Neural progenitor cell (in vitro differentiated cells): ENCODE measurements around the gene ABHD3. TPM values are rescaled to one million over a fixed set of nuclear protein-coding genes. Genes with fewer than 3 reads are reported as not detected.
"Not testable (repeated sequence)": the region's sequence is repeated elsewhere in the genome, so short reads cannot be mapped to it uniquely, and the experiment has no call there.

Source experiments
- DNase-seq: peaks from one replicate; pipeline ENCODE4 v3.0.0-alpha.2; 2016; ENCODE audit warnings: low spot score
- H2AFZ ChIP-seq: fragments of 200-600 bp; sonication (generic); replicated peaks from 2 replicates; pipeline ENCODE4 v1.6.1; 2016; ENCODE audit warnings: antibody characterized with exemption
- H3F3A ChIP-seq: fragments of 200-600 bp; sonication (generic); 2 replicates; pipeline ENCODE4 v1.6.1; 2016; ENCODE audit warnings: antibody characterized with exemption, low read depth
- H3K27ac ChIP-seq: fragments of 200-600 bp; sonication (generic); 2 replicates; pipeline ENCODE4 v1.5.1; 2016; ENCODE audit warnings: mild to moderate bottlenecking
- H3K27me3 ChIP-seq: fragments of 200-600 bp; sonication (generic); 2 replicates; pipeline ENCODE4 v1.6.1; 2016; ENCODE audit warnings: mild to moderate bottlenecking, moderate library complexity
- H3K36me3 ChIP-seq: fragments of 200-600 bp; sonication (generic); 2 replicates; pipeline ENCODE4 v1.5.1; 2016
- H3K4me1 ChIP-seq: fragments of 200-600 bp; sonication (generic); 2 replicates; pipeline ENCODE4 v1.6.1; 2016; ENCODE audit warnings: mixed run types
- H3K4me2 ChIP-seq: fragments of 200-600 bp; sonication (generic); 2 replicates; pipeline ENCODE4 v1.6.1; 2016
- H3K4me3 ChIP-seq: fragments of 200-600 bp; sonication (generic); 2 replicates; pipeline ENCODE4 v1.5.1; 2016
- H3K79me2 ChIP-seq: fragments of 200-600 bp; sonication (generic); 2 replicates; pipeline ENCODE4 v1.6.1; 2016; ENCODE audit warnings: low read depth
- H3K9ac ChIP-seq: fragments of 200-600 bp; sonication (generic); 2 replicates; pipeline ENCODE4 v1.6.1; 2016
- H3K9me3 ChIP-seq: fragments of 200-600 bp; sonication (generic); 2 replicates; pipeline ENCODE4 v1.5.1; 2016; ENCODE audit warnings: low read depth
- H4K20me1 ChIP-seq: fragments of 200-600 bp; sonication (generic); 2 replicates; pipeline ENCODE4 v1.6.1; 2016; ENCODE audit warnings: low read depth
- H3K27ac Mint-ChIP-seq: 3 replicates; pipeline ENCODE4 v1.8.0; 2021; ENCODE audit warnings: mixed read lengths
- H3K27me3 Mint-ChIP-seq: 2 replicates; pipeline ENCODE4 v1.8.0; 2022; ENCODE audit warnings: low read depth, mild to moderate bottlenecking, inconsistent platforms, moderate library complexity, mixed read lengths; ENCODE audit not compliant: insufficient read depth
- H3K36me3 Mint-ChIP-seq: 3 replicates; pipeline ENCODE4 v1.8.0; 2021; ENCODE audit warnings: mixed read lengths
- H3K4me1 Mint-ChIP-seq: 3 replicates; pipeline ENCODE4 v1.8.0; 2021; ENCODE audit warnings: mixed read lengths
- H3K4me3 Mint-ChIP-seq: 3 replicates; pipeline ENCODE4 v1.8.0; 2021; ENCODE audit warnings: mild to moderate bottlenecking, moderate library complexity, mixed read lengths
- H3K9me3 Mint-ChIP-seq: 3 replicates; pipeline ENCODE4 v1.8.0; 2020; ENCODE audit warnings: mixed read lengths
- EZH2 ChIP-seq: fragments of 200-600 bp; sonication (generic); IDR thresholded peaks from 2 replicates; pipeline ENCODE4 v1.6.1; 2017; ENCODE audit warnings: antibody characterized with exemption, mild to moderate bottlenecking, moderate library complexity
- EZH2phosphoT487 ChIP-seq: fragments of 200-600 bp; sonication (generic); IDR thresholded peaks from 2 replicates; pipeline ENCODE4 v1.6.1; 2017; ENCODE audit warnings: antibody characterized with exemption
- total RNA-seq: library from RNA; depleted of rRNA; stranded (reverse); fragments of >200 nt; gene quantifications from 2 replicates; pipeline ENCODE4 v1.2.3, GENCODE V29; 2015; ENCODE audit warnings: low replicate concordance
- TF ChIP-seq, protein P1 (sequence below): fragments of 200-600 bp; sonication (generic); IDR thresholded peaks from 2 replicates; pipeline ENCODE4 v1.5.1; 2017; ENCODE audit warnings: antibody characterized with exemption, mild to moderate bottlenecking

The ABHD3 gene
- total RNA-seq, 1 donor from 2014 or later: 21.0 TPM

GRCh38 chr18:21739604-21740537, 35.3 kb upstream of the ABHD3 start:
- H3K4me1 Mint-ChIP-seq: peaks cover 41% of the 10 kb centered on the region
- H3K9ac ChIP-seq: no peak overlapping the region

DNA sequence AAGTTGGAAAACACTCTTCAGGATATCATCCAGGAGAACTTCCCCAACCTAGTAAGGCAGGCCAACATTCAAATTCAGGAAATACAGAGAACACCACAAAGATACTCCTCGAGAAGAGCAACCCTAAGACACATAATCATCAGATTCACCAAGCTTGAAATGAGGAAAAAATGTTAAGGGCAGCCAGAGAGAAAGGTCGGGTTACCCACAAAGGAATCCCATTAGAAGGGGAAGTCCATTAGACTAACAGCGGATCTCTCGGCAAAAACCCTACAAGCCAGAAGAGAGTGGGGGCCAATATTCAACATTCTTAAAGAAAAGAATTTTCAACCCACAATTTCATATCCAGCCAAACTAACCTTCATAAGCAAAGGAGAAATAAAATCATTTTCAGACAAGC, 32.4 kb upstream of the ABHD3 start:
- not testable (repeated sequence) for H3K79me2 ChIP-seq, H4K20me1 ChIP-seq, H3K4me1 ChIP-seq, H3K9me3 ChIP-seq, H3K27ac Mint-ChIP-seq, H3K4me3 ChIP-seq, DNase-seq, H3K36me3 Mint-ChIP-seq, H3K4me2 ChIP-seq, H3K27ac ChIP-seq, H3K27me3 ChIP-seq, H3K36me3 ChIP-seq, H3K27me3 Mint-ChIP-seq, H2AFZ ChIP-seq, H3K4me3 Mint-ChIP-seq, H3K9ac ChIP-seq
- Mint-ChIP-seq H3K9me3 (peaks cover 30% of the 10 kb centered on the region), H3K4me1 (peaks cover 22% of the 10 kb centered on the region)
- peaks cover 22% of the 10 kb centered on the region for H3F3A ChIP-seq

More at GRCh38 chr18:21739604-21740537, 35.3 kb upstream of the ABHD3 start:
- peaks cover 22% of the 10 kb centered on the region for H3F3A ChIP-seq
- TF ChIP-seq EZH2: no peak
- TF ChIP-seq, protein P1, sequence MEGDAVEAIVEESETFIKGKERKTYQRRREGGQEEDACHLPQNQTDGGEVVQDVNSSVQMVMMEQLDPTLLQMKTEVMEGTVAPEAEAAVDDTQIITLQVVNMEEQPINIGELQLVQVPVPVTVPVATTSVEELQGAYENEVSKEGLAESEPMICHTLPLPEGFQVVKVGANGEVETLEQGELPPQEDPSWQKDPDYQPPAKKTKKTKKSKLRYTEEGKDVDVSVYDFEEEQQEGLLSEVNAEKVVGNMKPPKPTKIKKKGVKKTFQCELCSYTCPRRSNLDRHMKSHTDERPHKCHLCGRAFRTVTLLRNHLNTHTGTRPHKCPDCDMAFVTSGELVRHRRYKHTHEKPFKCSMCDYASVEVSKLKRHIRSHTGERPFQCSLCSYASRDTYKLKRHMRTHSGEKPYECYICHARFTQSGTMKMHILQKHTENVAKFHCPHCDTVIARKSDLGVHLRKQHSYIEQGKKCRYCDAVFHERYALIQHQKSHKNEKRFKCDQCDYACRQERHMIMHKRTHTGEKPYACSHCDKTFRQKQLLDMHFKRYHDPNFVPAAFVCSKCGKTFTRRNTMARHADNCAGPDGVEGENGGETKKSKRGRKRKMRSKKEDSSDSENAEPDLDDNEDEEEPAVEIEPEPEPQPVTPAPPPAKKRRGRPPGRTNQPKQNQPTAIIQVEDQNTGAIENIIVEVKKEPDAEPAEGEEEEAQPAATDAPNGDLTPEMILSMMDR: no peak
- TF ChIP-seq EZH2phosphoT487: no peak
- peaks cover 34% of the 10 kb centered on the region for H3K4me1 ChIP-seq
- H3K9me3 ChIP-seq: no peaks in the 10 kb centered on the region
- peak overlapping the region; percentile 67 for H3K4me2 ChIP-seq
- H3K27ac ChIP-seq: no peak overlapping the region
- peak overlapping the region; percentile 81 for H3K4me3 ChIP-seq
- peaks cover 13% of the 10 kb centered on the region for H3K36me3 Mint-ChIP-seq
- peaks cover 35% of the 10 kb centered on the region for H4K20me1 ChIP-seq
- peaks cover 36% of the 10 kb centered on the region for H3K79me2 ChIP-seq
- DNase-seq: peak; percentile 22
- H3K4me3 Mint-ChIP-seq: peak overlapping the region; percentile 91
- H3K27ac Mint-ChIP-seq: no peak overlapping the region
- H2AFZ ChIP-seq: peak overlapping the region; percentile 74
- peaks cover 8% of the 10 kb centered on the region for H3K27me3 Mint-ChIP-seq
- H3K9me3 Mint-ChIP-seq: peaks cover 27% of the 10 kb centered on the region
- no peaks in the 10 kb centered on the region for H3K27me3 ChIP-seq
- no peaks in the 10 kb centered on the region for H3K36me3 ChIP-seq

DNA sequence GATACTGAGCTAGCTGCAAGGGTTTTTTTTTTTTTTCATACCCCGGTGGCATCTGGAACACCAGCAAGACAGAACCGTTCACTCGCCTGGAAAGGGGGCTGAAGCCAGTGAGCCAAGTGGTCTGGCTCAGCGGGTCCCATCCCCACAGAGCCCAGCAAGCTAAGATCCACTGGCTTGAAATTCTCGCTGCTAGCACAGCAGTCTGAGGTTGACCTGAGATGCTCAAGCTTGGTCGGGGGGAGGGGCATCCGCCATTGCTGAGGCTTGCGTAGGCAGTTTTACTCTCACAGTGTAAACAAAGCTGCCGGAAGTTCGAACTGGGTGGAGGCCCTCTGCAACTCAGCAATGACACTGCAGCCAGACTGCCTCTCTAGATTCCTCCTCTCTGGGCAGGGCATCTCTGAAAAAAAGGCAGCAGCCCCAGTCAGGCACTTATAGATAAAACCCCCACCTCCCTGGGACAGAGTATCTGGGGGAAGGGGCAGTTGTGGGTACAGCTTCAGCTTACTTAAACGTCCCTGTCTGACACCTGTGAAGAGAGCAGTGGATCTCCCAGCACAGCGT, 31.0 kb upstream of the ABHD3 start:
- Histone ChIP-seq H4K20me1 (no peaks in the 10 kb centered on the region), H2AFZ (peak overlapping the region; percentile 81), H3K79me2 (no peaks in the 10 kb centered on the region), H3K9ac (no peak overlapping the region), H3K9me3 (no peaks in the 10 kb centered on the region), H3K27me3 (no peaks in the 10 kb centered on the region), H3K36me3 (no peaks in the 10 kb centered on the region), H3K4me3 (no peak overlapping the region), H3K27ac (no peak overlapping the region), H3K4me2 (no peak overlapping the region), H3F3A (peaks cover 8% of the 10 kb centered on the region), H3K4me1 (peaks cover 9% of the 10 kb centered on the region)
- H3K36me3 Mint-ChIP-seq: peaks cover 5% of the 10 kb centered on the region
- H3K27me3 Mint-ChIP-seq: peaks cover 6% of the 10 kb centered on the region
- TF ChIP-seq EZH2: no peak
- TF ChIP-seq, protein P1: no peak
- no peak for TF ChIP-seq EZH2phosphoT487
- no peak overlapping the region for H3K4me3 Mint-ChIP-seq
- H3K4me1 Mint-ChIP-seq: peaks cover 21% of the 10 kb centered on the region
- H3K9me3 Mint-ChIP-seq: peaks cover 30% of the 10 kb centered on the region
- DNase-seq: peak; percentile 53
- no peak overlapping the region for H3K27ac Mint-ChIP-seq

GRCh38 chr18:21733011-21733410, 28.4 kb upstream of the ABHD3 start:
- Mint-ChIP-seq H3K9me3 (peaks cover 22% of the 10 kb centered on the region), H3K27ac (no peak overlapping the region), H3K4me1 (peaks cover 8% of the 10 kb centered on the region), H3K4me3 (no peak overlapping the region), H3K27me3 (peaks cover 2% of the 10 kb centered on the region), H3K36me3 (peaks cover 3% of the 10 kb centered on the region)
- Histone ChIP-seq H3K4me1 (no peaks in the 10 kb centered on the region), H3K36me3 (no peaks in the 10 kb centered on the region), H3F3A (no peaks in the 10 kb centered on the region), H3K27me3 (no peaks in the 10 kb centered on the region), H3K4me2 (no peak overlapping the region), H3K9ac (no peak overlapping the region), H3K79me2 (no peaks in the 10 kb centered on the region), H2AFZ (no peak overlapping the region), H3K9me3 (no peaks in the 10 kb centered on the region), H4K20me1 (no peaks in the 10 kb centered on the region), H3K4me3 (no peak overlapping the region), H3K27ac (no peak overlapping the region)
- TF ChIP-seq EZH2 (no peak), EZH2phosphoT487 (no peak)
- TF ChIP-seq, protein P1: no peak
- DNase-seq: no peak
